ENCODE data around the gene PTPRN2. TPM values are rescaled to one million over a fixed set of nuclear protein-coding genes. Genes with fewer than 3 reads are reported as not detected.
A peak's percentile ranks its signal among the peaks of the same experiment; 100 is the strongest.
"Not testable (repeated sequence)": the region's sequence is repeated elsewhere in the genome, so short reads cannot be mapped to it uniquely, and the experiment has no call there.

PTPRN2 gene
- total RNA-seq, 2 experiments from 2014 or later, result 7.0 to 7.2 TPM

DNA sequence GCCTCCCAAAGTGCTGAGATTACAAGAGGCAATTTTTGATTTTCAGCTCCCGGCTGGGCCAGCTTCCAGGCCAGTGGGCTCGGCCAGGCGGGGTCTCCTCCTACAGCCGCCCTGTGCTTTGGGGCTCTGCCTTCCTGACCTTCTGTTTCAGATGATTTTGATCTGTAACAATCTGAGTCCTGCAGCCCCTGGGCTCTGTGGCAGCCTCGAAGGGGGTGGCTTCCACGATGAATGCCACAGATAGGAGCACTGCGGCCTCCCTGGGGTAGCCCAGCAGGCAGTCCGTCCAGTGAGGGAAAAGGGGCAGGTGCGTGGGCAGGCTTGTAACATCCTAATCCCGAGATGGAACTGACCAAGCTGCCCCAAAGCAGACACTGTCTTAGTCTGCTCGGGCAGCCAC, 1073.3 kb downstream of the PTPRN2 start:
- H3K27me3 Mint-ChIP-seq (ENCODE audit: low read depth), result peaks cover 34% of the 10 kb centered on the region
- no peak overlapping the region for H3K27ac Mint-ChIP-seq
- peak; percentile 13 for DNase-seq
- no peak overlapping the region for H3K4me3 Mint-ChIP-seq
- ChIA-PET CTCF (no interaction called here), POLR2A (no interaction called here)
- no peaks in the 10 kb centered on the region for H3K4me1 Mint-ChIP-seq (ENCODE audit: low read depth)
- ATAC-seq, result no peak
- H3K9me3 Mint-ChIP-seq (ENCODE audit: insufficient read depth), result peaks cover 5% of the 10 kb centered on the region
- H3K36me3 Mint-ChIP-seq (ENCODE audit: low read depth), result peaks cover 2% of the 10 kb centered on the region

DNA sequence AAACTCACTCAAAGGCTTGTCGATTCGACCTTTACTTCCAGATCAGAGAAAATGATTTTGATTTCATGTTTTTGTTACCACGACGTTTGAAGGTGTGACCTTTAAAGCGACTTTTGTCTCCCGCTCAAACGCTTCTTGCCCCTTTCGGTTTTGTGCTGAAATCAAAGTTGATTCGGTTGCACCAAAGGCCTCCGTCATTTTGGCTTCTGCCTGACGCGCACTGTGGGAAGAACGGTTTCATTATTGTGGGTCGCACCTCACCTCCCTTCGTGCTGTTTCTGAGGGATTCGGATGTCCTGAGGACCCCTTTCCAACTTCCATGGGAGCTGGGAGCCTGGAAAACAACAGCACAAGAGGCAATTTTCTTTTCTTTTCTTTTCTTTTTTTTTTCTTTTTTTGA, 1073.9 kb downstream of the PTPRN2 start:
- Mint-ChIP-seq H3K4me1 (ENCODE audit: low read depth) (no peaks in the 10 kb centered on the region), H3K27ac (no peak overlapping the region), H3K9me3 (ENCODE audit: insufficient read depth) (peaks cover 5% of the 10 kb centered on the region), H3K4me3 (no peak overlapping the region), H3K27me3 (ENCODE audit: low read depth) (peaks cover 34% of the 10 kb centered on the region), H3K36me3 (ENCODE audit: low read depth) (peaks cover 2% of the 10 kb centered on the region)
- CTCF ChIA-PET, result no interaction called here
- no peak for ATAC-seq
- POLR2A ChIA-PET, result no interaction called here
- peak; percentile 6 for DNase-seq

DNA sequence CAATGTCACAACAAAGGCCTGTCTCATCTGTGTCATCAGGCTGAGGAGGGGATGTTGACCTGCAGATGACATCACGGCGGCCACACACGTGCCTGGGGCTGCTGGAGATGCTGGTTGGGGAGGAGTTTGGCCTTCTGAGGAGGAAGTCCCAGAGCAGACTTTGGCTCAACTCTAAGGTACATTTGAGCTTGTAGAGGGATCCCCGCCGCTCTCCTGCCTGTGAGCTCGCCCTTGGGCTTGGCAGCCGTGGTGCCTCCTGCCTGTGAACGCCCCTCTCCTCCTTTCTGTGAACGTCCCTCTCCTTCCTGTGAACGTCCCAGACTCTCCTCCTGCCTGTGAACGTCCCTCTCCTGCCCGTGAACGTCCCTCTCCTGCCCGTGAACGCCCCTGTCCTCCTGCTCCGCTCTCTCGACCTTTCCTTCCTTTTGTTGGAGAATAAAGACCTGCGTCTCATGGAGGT, 1074.4 kb downstream of the PTPRN2 start:
- peaks cover 2% of the 10 kb centered on the region for H3K36me3 Mint-ChIP-seq (ENCODE audit: low read depth)
- no peaks in the 10 kb centered on the region for H3K4me1 Mint-ChIP-seq (ENCODE audit: low read depth)
- ATAC-seq (no peak), DNase-seq (peak; percentile 20)
- peaks cover 31% of the 10 kb centered on the region for H3K27me3 Mint-ChIP-seq (ENCODE audit: low read depth)
- no peak overlapping the region for H3K4me3 Mint-ChIP-seq
- H3K27ac Mint-ChIP-seq, result no peak overlapping the region
- peaks cover 5% of the 10 kb centered on the region for H3K9me3 Mint-ChIP-seq (ENCODE audit: insufficient read depth)
- ChIA-PET POLR2A (no interaction called here), CTCF (no interaction called here)

DNA sequence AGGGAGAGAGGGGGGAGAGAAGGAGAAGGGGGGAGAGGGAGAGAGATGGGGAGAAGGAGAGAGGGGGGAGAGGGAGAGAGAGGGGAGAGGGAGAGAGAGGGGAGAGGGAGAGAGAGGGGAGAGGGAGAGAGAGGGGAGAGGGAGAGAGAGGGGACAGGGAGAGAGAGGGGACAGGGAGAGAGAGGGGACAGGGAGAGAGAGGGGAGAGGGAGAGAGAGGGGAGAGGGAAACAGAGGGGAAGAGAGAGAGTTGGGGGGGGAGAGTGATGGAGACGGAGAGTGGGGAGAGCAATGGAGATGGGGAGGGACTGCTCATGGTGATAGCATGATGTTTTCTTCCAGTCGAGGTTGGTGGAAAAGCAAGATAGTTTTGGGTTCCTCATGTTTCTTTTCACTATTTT, 1078.4 kb downstream of the PTPRN2 start:
- Mint-ChIP-seq H3K9me3 (ENCODE audit: insufficient read depth) (peaks cover 30% of the 10 kb centered on the region), H3K27ac (no peak overlapping the region), H3K27me3 (ENCODE audit: low read depth) (peaks cover 44% of the 10 kb centered on the region), H3K4me1 (ENCODE audit: low read depth) (peaks cover 2% of the 10 kb centered on the region), H3K36me3 (ENCODE audit: low read depth) (peaks cover 26% of the 10 kb centered on the region), H3K4me3 (no peak overlapping the region)
- DNase-seq (no peak), ATAC-seq (no peak)
- CTCF ChIA-PET, result no interaction called here
- POLR2A ChIA-PET, result no interaction called here

DNA sequence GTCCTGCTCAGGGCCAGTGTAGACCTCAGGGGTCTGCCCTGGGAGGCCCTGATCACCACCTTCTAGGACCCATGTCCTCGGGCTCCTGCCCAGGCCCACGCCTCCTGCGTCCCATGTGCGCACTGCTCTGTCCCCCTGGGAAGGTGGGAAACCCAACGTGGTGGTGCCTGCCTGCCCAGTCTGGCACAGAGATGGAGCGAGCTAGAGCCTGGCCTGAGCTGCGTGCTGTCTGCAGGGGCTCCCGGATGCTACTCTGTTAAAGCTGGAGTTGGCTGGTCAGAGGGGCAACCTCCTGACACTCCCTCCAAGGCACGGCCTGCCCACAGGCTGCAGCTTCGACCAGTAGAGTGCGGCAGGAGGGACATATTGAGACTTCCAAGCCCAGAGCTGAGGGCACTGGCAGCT, 1079.1 kb downstream of the PTPRN2 start:
- peaks cover 44% of the 10 kb centered on the region for H3K27me3 Mint-ChIP-seq (ENCODE audit: low read depth)
- no peak overlapping the region for H3K27ac Mint-ChIP-seq
- peaks cover 29% of the 10 kb centered on the region for H3K36me3 Mint-ChIP-seq (ENCODE audit: low read depth)
- POLR2A ChIA-PET, result no interaction called here
- peaks cover 32% of the 10 kb centered on the region for H3K9me3 Mint-ChIP-seq (ENCODE audit: insufficient read depth)
- ATAC-seq (no peak), DNase-seq (no peak)
- H3K4me1 Mint-ChIP-seq (ENCODE audit: low read depth), result peaks cover 9% of the 10 kb centered on the region
- no peak overlapping the region for H3K4me3 Mint-ChIP-seq
- CTCF ChIA-PET, result interaction anchor here (0.7 kb wide), 1 partner anchor 24 kb away, joined by 3 read pairs; no protein-coding TSS in a partner anchor

DNA sequence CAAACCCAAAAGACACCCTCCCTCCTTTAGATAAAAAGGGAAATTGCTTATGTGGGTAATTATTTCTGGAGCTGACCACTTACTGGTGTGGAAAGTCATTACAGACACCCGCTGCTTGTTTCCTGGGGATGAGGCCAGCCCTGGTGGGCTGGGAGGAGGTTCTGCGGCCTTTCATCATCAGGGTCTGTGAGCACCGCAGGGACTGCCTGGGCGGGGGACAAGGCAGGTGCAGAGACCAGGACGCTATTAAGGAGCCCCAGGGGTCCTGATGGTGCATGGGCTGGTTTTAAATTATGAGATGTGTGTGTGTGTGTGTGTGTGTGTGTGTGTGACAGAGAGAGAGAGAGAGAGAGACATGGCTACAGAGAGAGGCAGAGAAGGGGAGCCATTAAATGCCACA, 1079.6 kb downstream of the PTPRN2 start:
- DNase-seq (no peak), ATAC-seq (no peak)
- Mint-ChIP-seq H3K27ac (no peak overlapping the region), H3K4me3 (no peak overlapping the region), H3K36me3 (ENCODE audit: low read depth) (peaks cover 29% of the 10 kb centered on the region), H3K9me3 (ENCODE audit: insufficient read depth) (peaks cover 32% of the 10 kb centered on the region), H3K4me1 (ENCODE audit: low read depth) (peaks cover 14% of the 10 kb centered on the region), H3K27me3 (ENCODE audit: low read depth) (peaks cover 41% of the 10 kb centered on the region)
- ChIA-PET CTCF (interaction anchor here (0.7 kb wide), 1 partner anchor 24 kb away, joined by 3 read pairs; no protein-coding TSS in a partner anchor), POLR2A (no interaction called here)

DNA sequence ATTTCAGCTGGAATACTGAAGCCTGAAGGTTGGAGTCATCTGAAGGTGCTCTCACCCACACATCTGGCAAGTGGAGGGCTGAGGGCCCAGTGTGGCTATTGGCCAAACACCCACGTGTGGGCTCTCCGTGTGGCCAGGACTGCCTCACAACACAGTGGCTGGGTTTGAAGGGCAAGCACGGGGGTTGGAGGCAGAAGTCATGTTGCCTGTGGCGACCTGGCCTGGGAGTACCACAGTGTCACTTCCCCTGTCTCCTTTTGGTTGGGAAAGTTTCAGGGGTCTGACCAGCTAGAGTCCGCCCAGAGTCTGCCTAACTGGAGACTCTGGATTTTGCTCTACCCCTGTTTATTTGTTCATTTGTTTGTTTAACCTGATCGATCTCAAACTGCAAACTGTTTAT, 1081.4 kb downstream of the PTPRN2 start:
- H3K9me3 Mint-ChIP-seq (ENCODE audit: insufficient read depth), result peaks cover 36% of the 10 kb centered on the region
- peaks cover 26% of the 10 kb centered on the region for H3K4me1 Mint-ChIP-seq (ENCODE audit: low read depth)
- no peak overlapping the region for H3K4me3 Mint-ChIP-seq
- ChIA-PET POLR2A (no interaction called here), CTCF (no interaction called here)
- peaks cover 32% of the 10 kb centered on the region for H3K36me3 Mint-ChIP-seq (ENCODE audit: low read depth)
- ATAC-seq, result no peak
- DNase-seq, result no peak
- H3K27ac Mint-ChIP-seq, result no peak overlapping the region
- H3K27me3 Mint-ChIP-seq (ENCODE audit: low read depth), result peaks cover 32% of the 10 kb centered on the region

DNA sequence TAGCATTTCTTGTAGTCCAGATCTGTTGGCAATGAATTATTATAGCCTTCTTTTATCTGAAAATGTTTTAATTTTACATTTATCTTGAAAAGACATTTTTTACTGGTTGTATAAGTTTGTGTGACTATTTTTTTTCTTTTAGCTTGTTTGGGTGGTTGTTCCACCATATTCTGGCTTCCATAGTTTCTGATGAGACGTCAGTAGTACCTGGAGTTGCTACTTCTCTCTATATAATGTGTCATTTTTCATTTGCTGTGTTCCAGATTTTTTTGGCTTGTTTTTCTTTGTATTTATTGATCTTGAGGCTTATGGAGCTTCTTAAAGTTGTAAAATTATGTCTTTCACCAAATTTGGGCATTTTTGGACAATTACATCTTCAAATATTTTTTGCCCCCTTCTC, 1082.0 kb downstream of the PTPRN2 start:
- Mint-ChIP-seq H3K9me3 (ENCODE audit: insufficient read depth) (peaks cover 36% of the 10 kb centered on the region), H3K36me3 (ENCODE audit: low read depth) (peaks cover 32% of the 10 kb centered on the region), H3K27ac (no peak overlapping the region), H3K4me3 (no peak overlapping the region), H3K4me1 (ENCODE audit: low read depth) (peaks cover 26% of the 10 kb centered on the region), H3K27me3 (ENCODE audit: low read depth) (peaks cover 26% of the 10 kb centered on the region)
- ATAC-seq (no peak), DNase-seq (no peak)
- ChIA-PET CTCF (no interaction called here), POLR2A (no interaction called here)

DNA sequence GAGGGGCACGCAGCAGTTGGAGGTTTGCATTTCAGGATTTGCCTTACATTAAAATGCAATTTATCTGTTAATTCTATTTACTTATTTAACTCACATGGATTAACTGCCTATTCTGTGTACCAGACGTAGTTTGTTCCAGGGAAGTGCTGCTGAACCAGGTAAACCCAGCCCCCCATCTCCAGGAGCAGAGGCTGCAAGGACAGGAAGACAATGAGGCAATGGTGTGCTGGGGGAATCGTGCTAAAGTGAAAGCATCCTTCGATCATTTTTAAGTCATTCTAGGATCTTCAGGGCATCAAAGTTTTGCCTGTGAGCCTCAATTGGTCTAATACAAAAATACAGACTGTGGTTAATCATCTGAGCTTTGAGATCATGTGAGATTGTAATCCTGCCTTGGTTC, 1084.4 kb downstream of the PTPRN2 start:
- CTCF ChIA-PET, result interaction anchor here (1.0 to 1.4 kb wide), 2 partner anchors 12 to 13 kb away, joined by 3 read pairs; no protein-coding TSS in a partner anchor
- H3K27ac Mint-ChIP-seq, result peak overlapping the region; percentile 92
- ATAC-seq, result peak; percentile 61
- POLR2A ChIA-PET, result interaction anchor here (0.6 kb wide), 1 partner anchor 123 kb away, joined by 5 read pairs; no protein-coding TSS in a partner anchor
- DNase-seq, result peak; percentile 43
- H3K4me1 Mint-ChIP-seq (ENCODE audit: low read depth), result peaks cover 26% of the 10 kb centered on the region
- peaks cover 31% of the 10 kb centered on the region for H3K9me3 Mint-ChIP-seq (ENCODE audit: insufficient read depth)
- peaks cover 30% of the 10 kb centered on the region for H3K36me3 Mint-ChIP-seq (ENCODE audit: low read depth)
- H3K4me3 Mint-ChIP-seq, result peak overlapping the region; percentile 70
- H3K27me3 Mint-ChIP-seq (ENCODE audit: low read depth), result peaks cover 13% of the 10 kb centered on the region

DNA sequence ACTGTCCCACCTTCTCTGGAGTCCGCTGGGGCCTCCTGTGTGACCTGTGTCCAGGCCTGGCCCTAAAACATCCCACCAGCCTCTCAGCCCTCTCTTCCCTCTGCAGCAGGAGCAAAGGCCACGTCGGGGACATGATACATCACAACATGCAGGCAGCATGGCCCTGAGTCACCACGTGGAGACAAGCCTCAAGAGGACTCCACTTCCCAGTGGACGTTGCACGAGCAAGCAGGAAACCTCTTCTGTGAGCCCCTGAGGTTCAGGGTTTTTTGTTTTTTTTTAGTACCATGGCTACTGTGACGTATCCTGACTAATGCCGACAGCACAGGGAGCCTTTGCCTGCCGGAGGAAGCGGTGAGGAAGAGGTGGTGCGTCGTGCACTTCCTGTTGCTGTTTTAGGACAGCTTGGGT, 1084.9 kb downstream of the PTPRN2 start:
- peaks cover 10% of the 10 kb centered on the region for H3K27me3 Mint-ChIP-seq (ENCODE audit: low read depth)
- peak overlapping the region; percentile 70 for H3K4me3 Mint-ChIP-seq
- ChIA-PET CTCF (interaction anchor here (1.4 kb wide), 1 partner anchor 13 kb away, joined by 3 read pairs; no protein-coding TSS in a partner anchor), POLR2A (no interaction called here)
- peak overlapping the region; percentile 92 for H3K27ac Mint-ChIP-seq
- peaks cover 31% of the 10 kb centered on the region for H3K9me3 Mint-ChIP-seq (ENCODE audit: insufficient read depth)
- DNase-seq, result peak; percentile 86
- H3K4me1 Mint-ChIP-seq (ENCODE audit: low read depth), result peaks cover 26% of the 10 kb centered on the region
- peak; percentile 97 for ATAC-seq
- H3K36me3 Mint-ChIP-seq (ENCODE audit: low read depth), result peaks cover 30% of the 10 kb centered on the region

DNA sequence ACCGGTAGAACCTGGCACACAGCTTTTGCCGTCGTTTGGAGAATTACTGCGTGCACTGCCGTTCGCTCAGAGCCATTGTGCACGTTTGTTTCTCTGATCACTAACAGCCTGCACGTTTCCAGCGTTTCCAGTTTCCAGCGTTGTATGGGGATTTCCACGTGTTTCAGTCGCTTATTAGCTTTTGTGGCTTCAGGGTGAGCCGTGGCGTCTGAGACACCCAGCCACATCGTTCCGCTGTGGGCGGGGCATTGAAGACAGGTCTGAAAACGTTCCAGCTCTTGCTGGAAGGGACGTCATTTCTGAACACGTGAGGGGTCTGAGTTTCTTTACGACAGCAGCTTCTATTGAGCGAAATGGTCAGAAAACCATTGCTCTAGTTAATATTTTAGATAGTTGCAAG, 1086.0 kb downstream of the PTPRN2 start:
- Mint-ChIP-seq H3K27me3 (ENCODE audit: low read depth) (peaks cover under 1% of the 10 kb centered on the region), H3K4me3 (no peak overlapping the region), H3K4me1 (ENCODE audit: low read depth) (peaks cover 26% of the 10 kb centered on the region), H3K36me3 (ENCODE audit: low read depth) (peaks cover 25% of the 10 kb centered on the region), H3K9me3 (ENCODE audit: insufficient read depth) (peaks cover 28% of the 10 kb centered on the region), H3K27ac (no peak overlapping the region)
- no peak for DNase-seq
- no peak for ATAC-seq
- POLR2A ChIA-PET, result interaction anchor here (0.6 kb wide), 1 partner anchor 1373 kb away, joined by 3 read pairs; no protein-coding TSS in a partner anchor
- CTCF ChIA-PET, result no interaction called here

DNA sequence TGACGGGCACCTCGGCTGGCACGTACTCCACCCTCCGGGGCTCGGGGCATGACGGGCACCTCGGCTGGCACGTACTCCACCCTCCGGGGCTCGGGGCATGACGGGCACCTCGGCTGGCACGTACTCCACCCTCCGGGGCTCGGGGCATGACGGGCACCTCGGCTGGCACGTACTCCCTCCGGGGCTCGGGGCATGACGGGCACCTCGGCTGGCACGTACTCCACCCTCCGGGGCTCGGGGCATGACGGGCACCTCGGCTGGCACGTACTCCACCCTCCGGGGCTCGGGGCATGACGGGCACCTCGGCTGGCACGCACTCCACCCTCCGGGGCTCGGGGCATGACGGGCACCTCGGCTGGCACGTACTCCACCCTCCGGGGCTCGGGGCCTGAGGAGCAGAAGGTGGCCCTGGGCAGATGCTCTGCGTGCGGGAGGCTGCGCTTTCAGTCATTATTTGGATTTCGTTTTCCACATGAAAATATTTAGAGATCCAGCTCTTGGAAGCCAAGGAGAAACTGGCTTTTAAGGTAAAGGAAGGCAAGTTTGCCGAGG, 1086.6 kb downstream of the PTPRN2 start:
- H3K4me3 Mint-ChIP-seq; CTCF ChIA-PET; POLR2A ChIA-PET; ATAC-seq; H3K27me3 Mint-ChIP-seq (ENCODE audit: low read depth); DNase-seq; H3K27ac Mint-ChIP-seq: not testable (repeated sequence)
- Mint-ChIP-seq H3K36me3 (ENCODE audit: low read depth) (peaks cover 22% of the 10 kb centered on the region), H3K4me1 (ENCODE audit: low read depth) (peaks cover 26% of the 10 kb centered on the region), H3K9me3 (ENCODE audit: insufficient read depth) (peaks cover 24% of the 10 kb centered on the region)

Data from activated CD8-positive, alpha-beta T cell treated with anti-CD3 and anti-CD28 coated beads, Interleukin-2, amount 10 ng/mL, durations not matched to agents 7 days and 5 days (primary cell).